Breast epithelium (tissue), 4 donors: ENCODE results near the gene MEG3. TPM values are rescaled to one million over a fixed set of nuclear protein-coding genes. Genes with fewer than 3 reads are reported as not detected.
A peak's percentile ranks its signal among the peaks of the same experiment; 100 is the strongest.

Experiments
- DNase-seq, 2 donors: peaks; one replicate each; pipeline ENCODE4 v3.0.0-alpha.2; 2019; ENCODE audit warnings: low spot score in 2 of 2
- H3K27ac ChIP-seq, 2 donors: fragments of 200-600 bp; sonication (generic) in 1 of 2; one replicate each; pipeline ENCODE4 v1.5.1; 2016 to 2019; ENCODE audit warnings: mild to moderate bottlenecking in 1 of 2
- H3K27me3 ChIP-seq, 2 donors: fragments of 200-600 bp; sonication (generic) in 1 of 2; one replicate each; pipeline versions ENCODE4 v1.5.1 to v1.6.0; 2017 to 2019; ENCODE audit warnings: control low read depth in 1 of 2, mild to moderate bottlenecking in 1 of 2
- H3K36me3 ChIP-seq: fragments of 200-600 bp; one replicate; pipeline ENCODE4 v1.5.1; 2019
- H3K4me1 ChIP-seq, 2 donors: fragments of 200-600 bp; sonication (generic); one replicate each; pipeline ENCODE4 v1.5.1; 2016 to 2019; ENCODE audit warnings: control low read depth in 1 of 2
- H3K4me3 ChIP-seq, 3 donors: fragments of 200-600 bp; sonication (generic); 1 replicate in 2 of 3; 2 replicates in 1 of 3; pipeline ENCODE4 v1.5.1; 2016 to 2019; ENCODE audit warnings: mild to moderate bottlenecking in 3 of 3, moderate library complexity in 2 of 3
- H3K9me3 ChIP-seq, 2 donors: fragments of 200-600 bp; sonication (generic) in 1 of 2; one replicate each; pipeline ENCODE4 v1.5.1; 2016 to 2019; ENCODE audit warnings: control low read depth in 1 of 2
- POLR2A ChIP-seq: fragments of 450-650 bp; IDR thresholded peaks from one replicate; pipeline ENCODE4 v1.6.1; 2016; ENCODE audit warnings: antibody characterized with exemption, mild to moderate bottlenecking, moderate library complexity
- POLR2AphosphoS5 ChIP-seq, 3 donors: sonication (generic); formaldehyde crosslinking; IDR thresholded peaks; one replicate each; pipeline ENCODE4 v1.6.1; 2017; ENCODE audit warnings: antibody characterized with exemption in 3 of 3
- intact Hi-C: fragments of 100-400 bp; cut with DNase I; formaldehyde crosslinking; loops from one replicate; pipeline ENCODE4 v1.15.1; 2023; ENCODE audit warnings: low total_unique reads
- total RNA-seq, 3 donors: library from RNA; depleted of rRNA; stranded (reverse); fragments of >200 nt; gene quantifications; one replicate each; pipeline ENCODE4 v1.1.0, GENCODE V29; 2016
- TF ChIP-seq, protein P1 (sequence below), 3 donors: fragments of 450-650 bp; IDR thresholded peaks; one replicate each; pipeline ENCODE4 v1.5.1; 2016 to 2017; ENCODE audit warnings: antibody characterized with exemption in 3 of 3, mild to moderate bottlenecking in 3 of 3, moderate library complexity in 3 of 3

The MEG3 gene
- total RNA-seq, 3 donors from 2014 or later: 45.2 to 68.8 (median 49.8) TPM

DNA sequence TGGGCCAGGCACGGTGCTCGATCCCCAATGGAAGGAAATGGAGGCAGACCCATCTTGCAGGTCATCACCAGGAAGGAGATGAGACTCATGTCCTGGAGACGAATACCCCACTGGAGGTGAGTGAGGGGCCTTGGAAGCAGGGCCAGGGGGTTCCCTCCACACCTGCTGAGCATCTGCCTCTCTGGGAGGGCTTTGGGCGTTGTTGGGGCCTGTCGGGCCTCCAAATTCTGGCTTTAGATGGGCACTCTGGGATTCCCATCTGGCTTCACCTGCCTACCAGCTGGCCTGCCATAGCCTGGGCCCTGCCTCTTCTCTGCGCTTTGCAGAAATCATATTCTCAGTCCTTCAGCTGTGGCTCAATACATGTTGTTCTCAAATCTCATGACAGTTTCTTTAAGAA lies 63.7 kb downstream of the MEG3 start:
- no peaks in the 10 kb centered on the region for H3K27me3 ChIP-seq
- TF ChIP-seq, protein P1, sequence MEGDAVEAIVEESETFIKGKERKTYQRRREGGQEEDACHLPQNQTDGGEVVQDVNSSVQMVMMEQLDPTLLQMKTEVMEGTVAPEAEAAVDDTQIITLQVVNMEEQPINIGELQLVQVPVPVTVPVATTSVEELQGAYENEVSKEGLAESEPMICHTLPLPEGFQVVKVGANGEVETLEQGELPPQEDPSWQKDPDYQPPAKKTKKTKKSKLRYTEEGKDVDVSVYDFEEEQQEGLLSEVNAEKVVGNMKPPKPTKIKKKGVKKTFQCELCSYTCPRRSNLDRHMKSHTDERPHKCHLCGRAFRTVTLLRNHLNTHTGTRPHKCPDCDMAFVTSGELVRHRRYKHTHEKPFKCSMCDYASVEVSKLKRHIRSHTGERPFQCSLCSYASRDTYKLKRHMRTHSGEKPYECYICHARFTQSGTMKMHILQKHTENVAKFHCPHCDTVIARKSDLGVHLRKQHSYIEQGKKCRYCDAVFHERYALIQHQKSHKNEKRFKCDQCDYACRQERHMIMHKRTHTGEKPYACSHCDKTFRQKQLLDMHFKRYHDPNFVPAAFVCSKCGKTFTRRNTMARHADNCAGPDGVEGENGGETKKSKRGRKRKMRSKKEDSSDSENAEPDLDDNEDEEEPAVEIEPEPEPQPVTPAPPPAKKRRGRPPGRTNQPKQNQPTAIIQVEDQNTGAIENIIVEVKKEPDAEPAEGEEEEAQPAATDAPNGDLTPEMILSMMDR (IDR thresholded peaks at IDR 0.05): no peak
- TF ChIP-seq POLR2AphosphoS5 (IDR thresholded peaks at IDR 0.05): no peak
- no peak for TF ChIP-seq POLR2A
- no peaks in the 10 kb centered on the region for H3K9me3 ChIP-seq
- no peak overlapping the region for H3K4me3 ChIP-seq
- no peaks in the 10 kb centered on the region for H3K36me3 ChIP-seq
- H3K4me1 ChIP-seq: no peaks in the 10 kb centered on the region
- H3K27ac ChIP-seq: no peak overlapping the region
- intact Hi-C loops: no loop called here
- DNase-seq: no peak

DNA sequence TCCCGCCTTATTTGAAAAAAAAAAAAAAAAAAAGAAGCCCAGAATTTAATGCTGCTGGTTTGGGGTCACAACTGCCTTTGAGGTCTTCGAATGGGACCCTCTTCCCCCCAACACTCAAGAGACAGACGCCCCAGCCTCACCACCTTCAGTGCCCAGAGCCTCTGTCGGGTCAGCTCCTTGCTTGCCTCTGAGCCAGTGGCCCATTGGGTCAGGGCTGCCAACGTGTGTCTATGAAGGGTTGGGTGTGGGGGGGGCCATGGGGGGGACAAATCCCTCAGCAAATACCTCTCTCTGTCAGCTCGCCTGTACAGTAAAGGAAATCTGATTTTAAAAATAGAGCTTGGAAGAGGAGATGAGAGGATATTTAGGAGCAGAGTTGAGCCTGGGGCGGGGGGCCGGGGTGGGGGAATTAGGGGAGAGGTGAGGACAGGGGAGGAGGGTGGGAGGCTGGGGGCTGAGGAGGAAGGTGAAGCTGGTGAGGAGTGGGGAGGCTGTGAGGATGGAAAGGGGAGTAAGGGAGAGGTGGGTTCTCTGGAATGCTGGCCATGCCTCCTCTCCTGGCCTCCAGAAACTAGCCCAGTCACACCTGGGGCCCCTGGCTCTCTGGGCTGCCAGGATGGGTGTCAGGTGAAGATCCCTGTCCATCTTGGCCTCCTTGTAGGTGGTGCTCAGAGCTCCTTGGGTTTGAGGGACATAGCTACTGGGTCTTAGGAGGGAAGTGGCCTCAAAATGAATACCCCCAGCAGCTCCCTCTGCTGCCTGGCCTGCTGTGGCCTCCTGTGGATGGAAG lies 64.3 kb downstream of the MEG3 start:
- intact Hi-C loops: no loop called here
- TF ChIP-seq, protein P1 (IDR thresholded peaks at IDR 0.05): no peak
- TF ChIP-seq POLR2A (no peak), POLR2AphosphoS5 (IDR thresholded peaks at IDR 0.05) (no peak)
- Histone ChIP-seq H3K4me1 (no peaks in the 10 kb centered on the region), H3K9me3 (no peaks in the 10 kb centered on the region), H3K27me3 (no peaks in the 10 kb centered on the region), H3K27ac (no peak overlapping the region), H3K36me3 (no peaks in the 10 kb centered on the region), H3K4me3 (no peak overlapping the region)
- DNase-seq: peak in 1 of 2 donors; percentile 22

DNA sequence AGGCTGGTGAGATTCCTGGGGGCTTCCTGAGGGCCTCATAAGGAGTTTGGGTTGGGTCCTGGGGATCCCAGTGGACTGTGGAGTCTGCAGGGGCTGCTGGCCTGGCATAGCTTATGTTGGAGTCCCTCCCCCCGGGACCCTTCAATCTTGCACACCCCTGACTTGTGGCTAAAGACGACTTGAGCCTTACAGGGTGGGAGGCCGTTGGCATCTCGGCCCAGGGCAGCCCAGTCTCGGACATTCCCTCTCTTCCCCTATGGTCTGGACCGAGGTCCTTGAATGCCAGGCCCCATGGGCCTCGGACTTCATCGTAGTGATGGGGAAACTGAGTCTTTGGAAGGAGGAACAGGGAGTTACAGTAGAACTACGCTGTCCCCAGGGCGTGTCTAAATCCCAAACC lies 65.1 kb downstream of the MEG3 start:
- intact Hi-C loops: no loop called here
- DNase-seq: no peak

DNA sequence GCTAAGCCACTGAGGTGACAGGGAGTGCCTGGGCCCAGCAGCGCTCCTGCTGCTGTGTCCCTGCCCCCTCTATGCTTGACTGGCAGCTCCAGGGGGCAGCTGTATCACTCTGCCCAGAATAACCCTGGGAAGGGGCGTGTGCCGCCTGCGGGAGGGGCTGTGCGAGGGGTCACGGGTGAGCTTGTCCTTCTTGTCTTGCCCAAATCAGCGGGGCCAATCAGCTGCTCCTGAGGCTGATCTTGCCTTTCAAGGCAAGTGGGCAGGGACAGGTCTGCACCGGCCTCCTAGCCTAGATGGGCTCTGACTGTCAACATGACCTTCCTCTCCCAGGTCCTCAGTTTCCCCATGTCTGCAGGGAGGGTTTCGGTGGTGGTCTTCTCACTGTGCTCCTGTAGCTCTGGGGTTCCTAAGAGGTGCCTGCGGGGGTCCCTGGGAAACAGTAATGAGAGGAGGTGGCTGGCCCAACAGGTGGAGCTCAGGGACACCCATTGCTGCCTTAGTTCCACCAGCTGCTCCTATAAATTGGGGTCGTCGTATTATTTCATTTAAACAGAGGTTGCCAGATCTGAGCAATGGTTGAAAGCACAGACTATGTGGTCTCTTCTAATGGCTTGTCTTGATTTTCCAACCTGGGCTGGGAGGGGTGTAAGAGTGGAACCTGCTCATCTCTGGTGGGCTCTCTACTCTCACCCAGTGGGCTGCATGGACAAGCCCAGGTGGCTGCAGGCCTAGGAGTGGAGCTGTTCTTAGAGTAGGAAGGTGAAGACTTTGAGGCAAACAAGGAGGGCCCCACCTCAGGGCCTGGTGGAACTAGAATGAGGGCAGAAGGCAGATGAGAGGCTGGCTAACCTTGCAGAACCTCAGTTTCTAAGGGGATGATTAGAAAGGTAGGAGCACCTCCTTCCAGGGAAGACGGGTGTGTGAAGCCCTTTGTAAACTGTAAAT lies 65.9 kb downstream of the MEG3 start:
- Histone ChIP-seq H3K36me3 (no peaks in the 10 kb centered on the region), H3K27me3 (peaks cover 0 to 5% of the 10 kb centered on the region in 2 donors), H3K9me3 (no peaks in the 10 kb centered on the region), H3K27ac (no peak overlapping the region), H3K4me1 (no peaks in the 10 kb centered on the region), H3K4me3 (no peak overlapping the region)
- peak in 1 of 2 donors; percentile 31 for DNase-seq
- TF ChIP-seq, protein P1 (IDR thresholded peaks at IDR 0.05): no peak
- TF ChIP-seq POLR2AphosphoS5 (IDR thresholded peaks at IDR 0.05): no peak
- no peak for TF ChIP-seq POLR2A
- intact Hi-C loops: no loop called here

More for the DNA sequence above, 65.1 kb downstream of the MEG3 start:
- TF ChIP-seq, protein P1 (IDR thresholded peaks at IDR 0.05): no peak
- TF ChIP-seq POLR2AphosphoS5 (IDR thresholded peaks at IDR 0.05) (no peak), POLR2A (no peak)
- H3K9me3 ChIP-seq: no peaks in the 10 kb centered on the region
- no peaks in the 10 kb centered on the region for H3K4me1 ChIP-seq
- no peak overlapping the region for H3K4me3 ChIP-seq
- H3K27ac ChIP-seq: no peak overlapping the region
- H3K27me3 ChIP-seq: no peaks in the 10 kb centered on the region
- no peaks in the 10 kb centered on the region for H3K36me3 ChIP-seq
